ENCODE data around the gene DHX35. TPM values are rescaled to one million over a fixed set of nuclear protein-coding genes. Genes with fewer than 3 reads are reported as not detected.

Gene DHX35
- total RNA-seq, 1 donor from 2014 or later, result 15.8 TPM

DNA sequence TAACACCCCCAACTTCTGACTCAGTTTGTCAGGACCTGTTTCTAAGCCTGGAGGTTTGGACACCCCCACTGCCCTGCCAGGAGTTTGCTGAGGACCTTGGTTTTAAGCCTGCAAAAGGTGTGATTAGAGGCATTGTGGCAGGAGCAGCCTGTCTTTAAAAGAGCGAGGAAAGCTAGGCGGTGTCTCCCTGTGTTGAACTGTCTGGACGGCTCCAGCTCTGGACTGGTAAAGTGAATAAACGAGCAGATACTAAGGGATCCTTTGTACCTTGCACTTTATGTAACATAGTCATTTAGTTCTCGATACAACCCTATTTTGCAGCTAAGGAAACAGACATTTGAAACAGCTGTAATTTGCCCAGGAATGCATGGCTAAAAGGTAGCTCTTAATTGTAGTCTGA lies 21.5 kb upstream of the DHX35 start:
- Histone ChIP-seq H3K4me1 (no peaks in the 10 kb centered on the region), H3K4me3 (no peak overlapping the region), H3K36me3 (no peaks in the 10 kb centered on the region), H3K27ac (replicated peaks) (no peak overlapping the region), H3K27me3 (ENCODE audit: low read depth) (no peaks in the 10 kb centered on the region), H3K9me3 (replicated peaks) (no peaks in the 10 kb centered on the region)
- TF ChIP-seq, protein P1, sequence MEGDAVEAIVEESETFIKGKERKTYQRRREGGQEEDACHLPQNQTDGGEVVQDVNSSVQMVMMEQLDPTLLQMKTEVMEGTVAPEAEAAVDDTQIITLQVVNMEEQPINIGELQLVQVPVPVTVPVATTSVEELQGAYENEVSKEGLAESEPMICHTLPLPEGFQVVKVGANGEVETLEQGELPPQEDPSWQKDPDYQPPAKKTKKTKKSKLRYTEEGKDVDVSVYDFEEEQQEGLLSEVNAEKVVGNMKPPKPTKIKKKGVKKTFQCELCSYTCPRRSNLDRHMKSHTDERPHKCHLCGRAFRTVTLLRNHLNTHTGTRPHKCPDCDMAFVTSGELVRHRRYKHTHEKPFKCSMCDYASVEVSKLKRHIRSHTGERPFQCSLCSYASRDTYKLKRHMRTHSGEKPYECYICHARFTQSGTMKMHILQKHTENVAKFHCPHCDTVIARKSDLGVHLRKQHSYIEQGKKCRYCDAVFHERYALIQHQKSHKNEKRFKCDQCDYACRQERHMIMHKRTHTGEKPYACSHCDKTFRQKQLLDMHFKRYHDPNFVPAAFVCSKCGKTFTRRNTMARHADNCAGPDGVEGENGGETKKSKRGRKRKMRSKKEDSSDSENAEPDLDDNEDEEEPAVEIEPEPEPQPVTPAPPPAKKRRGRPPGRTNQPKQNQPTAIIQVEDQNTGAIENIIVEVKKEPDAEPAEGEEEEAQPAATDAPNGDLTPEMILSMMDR (IDR thresholded peaks at IDR 0.05; ENCODE audit: borderline replicate concordance), result no peak
- intact Hi-C loops (cut with micrococcal nuclease), result no loop called here
- no peak for DNase-seq

DNA sequence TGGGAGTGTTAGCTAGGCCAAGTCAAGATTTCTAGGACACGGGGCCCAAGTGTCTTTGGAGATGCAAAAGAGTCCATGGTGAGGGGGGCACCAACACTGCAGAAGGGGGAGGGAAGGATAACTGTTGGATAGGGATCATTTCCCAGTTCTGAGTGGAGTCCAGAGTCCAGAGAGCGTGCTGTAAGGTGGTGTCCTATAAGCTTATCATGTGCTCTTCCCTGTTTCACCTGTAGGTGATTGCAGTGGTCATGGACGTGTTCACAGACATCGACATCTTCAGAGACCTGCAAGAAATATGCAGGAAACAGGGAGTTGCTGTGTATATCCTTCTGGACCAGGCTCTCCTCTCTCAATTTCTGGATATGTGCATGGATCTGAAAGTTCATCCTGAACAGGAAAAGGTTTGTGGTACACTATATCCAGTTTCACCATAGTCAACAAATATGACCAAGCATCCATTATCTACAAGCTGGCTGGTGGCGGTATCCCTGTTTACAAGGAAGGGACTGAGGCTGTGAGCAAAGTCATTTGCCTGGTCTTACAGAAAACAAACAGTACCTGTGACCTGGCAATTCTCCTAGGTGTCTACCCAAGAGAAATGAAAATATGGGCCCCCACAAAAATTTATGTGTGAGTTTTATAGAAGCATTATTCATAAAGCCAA lies 20.3 kb upstream of the DHX35 start:
- Histone ChIP-seq H3K36me3 (no peaks in the 10 kb centered on the region), H3K4me3 (no peak overlapping the region), H3K27ac (replicated peaks) (no peak overlapping the region), H3K9me3 (replicated peaks) (no peaks in the 10 kb centered on the region), H3K4me1 (no peaks in the 10 kb centered on the region), H3K27me3 (ENCODE audit: low read depth) (no peaks in the 10 kb centered on the region)
- TF ChIP-seq, protein P1 (IDR thresholded peaks at IDR 0.05; ENCODE audit: borderline replicate concordance), result no peak
- intact Hi-C loops (cut with micrococcal nuclease), result no loop called here
- DNase-seq, result no peak

DNA sequence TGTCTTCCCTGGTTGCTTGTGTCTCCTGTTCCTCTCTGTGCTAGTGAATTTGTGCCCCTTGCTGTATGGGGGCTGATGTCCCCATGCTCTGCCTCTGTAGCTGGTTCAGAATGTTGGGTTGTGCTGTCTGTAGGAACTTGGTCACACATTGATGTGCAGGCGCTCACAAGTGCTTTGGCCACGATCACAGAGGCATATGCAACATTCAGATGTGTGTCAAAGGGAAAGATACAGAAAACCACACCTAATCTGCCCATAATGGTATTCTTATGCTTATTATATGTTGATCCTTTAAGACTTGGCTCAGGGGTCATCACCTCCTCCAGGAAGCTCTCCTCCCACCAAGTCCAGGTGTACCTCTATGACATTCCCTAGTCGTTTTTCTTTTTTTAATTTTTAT lies 17.1 kb upstream of the DHX35 start:
- no peaks in the 10 kb centered on the region for H3K4me1 ChIP-seq
- no peak overlapping the region for H3K4me3 ChIP-seq
- TF ChIP-seq, protein P1 (IDR thresholded peaks at IDR 0.05; ENCODE audit: borderline replicate concordance), result no peak
- no peaks in the 10 kb centered on the region for H3K27me3 ChIP-seq (ENCODE audit: low read depth)
- H3K27ac ChIP-seq (replicated peaks), result no peak overlapping the region
- H3K9me3 ChIP-seq (replicated peaks), result no peaks in the 10 kb centered on the region
- intact Hi-C loops (cut with micrococcal nuclease), result no loop called here
- no peaks in the 10 kb centered on the region for H3K36me3 ChIP-seq
- no peak for DNase-seq

DNA sequence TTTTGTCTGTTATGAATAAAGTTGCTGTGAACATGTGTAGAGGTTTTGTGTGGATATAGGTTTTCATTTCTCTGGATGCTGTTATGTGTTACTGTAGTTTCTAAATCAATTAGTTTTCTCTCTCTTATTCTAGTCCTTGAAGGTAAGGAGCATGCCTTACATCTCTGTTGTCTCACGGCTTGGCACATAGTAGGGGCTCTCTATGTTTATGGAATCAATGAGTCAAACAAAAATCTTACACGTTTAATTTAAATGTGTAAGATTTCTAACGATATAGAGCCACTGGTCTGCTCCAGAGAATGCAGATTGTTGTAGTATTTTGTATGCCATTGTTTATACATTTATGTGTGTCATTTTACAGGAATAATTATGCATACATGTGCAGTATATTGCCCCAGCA lies 15.3 kb upstream of the DHX35 start:
- H3K9me3 ChIP-seq (replicated peaks), result no peaks in the 10 kb centered on the region
- no peaks in the 10 kb centered on the region for H3K36me3 ChIP-seq
- H3K27me3 ChIP-seq (ENCODE audit: low read depth), result no peaks in the 10 kb centered on the region
- DNase-seq, result no peak
- H3K4me3 ChIP-seq, result no peak overlapping the region
- TF ChIP-seq, protein P1 (IDR thresholded peaks at IDR 0.05; ENCODE audit: borderline replicate concordance), result no peak
- no peak overlapping the region for H3K27ac ChIP-seq (replicated peaks)
- no peaks in the 10 kb centered on the region for H3K4me1 ChIP-seq
- intact Hi-C loops (cut with micrococcal nuclease), result no loop called here

DNA sequence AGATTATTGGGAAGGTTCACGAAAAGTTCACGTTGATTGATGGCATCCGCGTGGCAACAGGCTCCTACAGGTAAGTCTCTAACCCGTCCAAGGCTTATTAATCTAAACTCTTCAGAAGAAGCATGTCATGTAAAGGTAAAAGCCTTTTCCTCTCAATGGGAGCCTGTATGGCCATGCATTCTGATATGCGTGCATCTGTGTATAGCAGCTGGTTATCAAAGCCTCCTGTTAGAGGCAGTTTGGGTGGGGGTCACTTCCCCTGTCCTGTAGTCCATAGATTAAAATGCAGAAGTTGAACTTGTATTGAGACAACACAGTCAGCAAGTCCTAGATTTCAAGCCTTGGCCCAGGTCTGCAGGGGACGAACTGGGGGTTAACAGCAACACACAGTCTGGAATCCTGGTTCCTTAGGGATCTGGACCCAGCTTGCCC lies 14.2 kb upstream of the DHX35 start:
- H3K4me3 ChIP-seq, result no peak overlapping the region
- H3K36me3 ChIP-seq, result no peaks in the 10 kb centered on the region
- H3K4me1 ChIP-seq, result no peaks in the 10 kb centered on the region
- intact Hi-C loops (cut with micrococcal nuclease), result no loop called here
- no peaks in the 10 kb centered on the region for H3K27me3 ChIP-seq (ENCODE audit: low read depth)
- no peaks in the 10 kb centered on the region for H3K9me3 ChIP-seq (replicated peaks)
- no peak overlapping the region for H3K27ac ChIP-seq (replicated peaks)
- no peak for DNase-seq
- TF ChIP-seq, protein P1 (IDR thresholded peaks at IDR 0.05; ENCODE audit: borderline replicate concordance), result no peak
